HG03457 (cell line): ENCODE data around the gene CCNG2.
A peak's percentile ranks its signal among the peaks of the same experiment; 100 is the strongest.

Experiments
- ATAC-seq: cut with Tn5 transposase; IDR thresholded peaks from one replicate; pipeline ENCODE4 v1.9.1; 2021; ENCODE audit warnings: moderate number of reproducible peaks; ENCODE audit not compliant: unreplicated experiment

The CCNG2 gene

DNA sequence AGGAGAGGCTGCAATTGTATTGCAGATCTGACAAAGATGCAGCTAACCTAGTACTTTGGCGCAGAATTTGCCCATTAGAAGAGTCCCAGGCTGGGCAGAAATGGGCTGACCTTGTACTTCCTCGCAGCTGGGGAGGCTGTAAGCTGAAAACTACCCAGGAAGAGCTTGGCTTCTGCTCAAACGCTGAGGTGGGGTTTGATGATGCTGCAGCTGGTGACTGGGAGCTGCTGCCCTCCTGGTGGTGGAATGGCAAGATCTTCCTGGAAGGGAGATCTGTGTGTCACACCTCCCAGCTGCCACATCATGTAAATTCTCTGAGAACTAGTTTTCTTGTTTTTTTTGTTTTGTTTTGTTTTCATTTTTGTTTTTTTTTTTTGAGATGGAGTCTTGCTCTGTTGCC lies 17.4 kb downstream of the CCNG2 start:
- ATAC-seq: no peak

GRCh38 chr4:77175201-77175611 lies 18.2 kb downstream of the CCNG2 start:
- ATAC-seq: no peak

GRCh38 chr4:77176640-77177039 lies 19.6 kb downstream of the CCNG2 start:
- ATAC-seq: no peak

DNA sequence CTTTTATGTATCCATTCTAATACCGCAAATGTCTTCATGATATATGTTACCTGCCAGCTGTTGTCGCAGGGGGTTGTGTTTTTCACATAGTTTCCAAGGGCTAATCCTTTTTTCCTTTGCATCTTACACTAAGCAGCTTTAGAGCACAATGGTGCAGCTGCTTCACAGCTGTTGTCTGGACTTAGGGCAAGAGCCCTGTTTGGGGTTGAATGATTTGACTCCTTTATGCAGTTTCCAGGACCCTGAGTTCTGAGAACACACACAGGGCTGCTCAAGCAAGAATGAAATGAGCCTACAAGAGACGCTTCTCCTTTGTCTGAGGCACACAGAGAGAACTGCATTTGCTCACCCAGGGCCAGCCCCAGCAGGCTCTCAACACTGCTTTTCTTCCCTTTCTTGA lies 20.2 kb downstream of the CCNG2 start:
- ATAC-seq: no peak

DNA sequence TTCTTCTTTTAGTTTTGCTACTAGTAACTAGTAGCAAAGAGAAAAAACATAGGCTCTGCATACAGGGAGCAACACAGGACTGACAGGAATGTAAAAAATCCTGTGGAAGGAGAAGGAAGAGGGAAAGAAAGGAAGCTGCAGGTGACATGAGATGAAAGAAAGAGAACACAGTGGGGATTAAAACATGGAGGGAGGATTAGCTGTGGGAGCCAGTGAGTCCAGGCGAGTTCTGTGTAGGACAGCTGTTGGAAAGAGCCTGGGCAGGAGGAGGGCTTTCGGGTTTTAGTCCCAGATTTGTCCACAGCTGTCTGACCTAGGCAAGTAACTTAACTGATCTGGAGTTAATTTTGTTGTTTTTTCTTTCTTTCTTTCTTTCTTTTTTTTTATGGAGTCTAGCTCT lies 21.6 kb downstream of the CCNG2 start:
- no peak for ATAC-seq

- no peak for ATAC-seq
Observed at GRCh38 chr4:77179519-77179918, 22.5 kb downstream of the CCNG2 start.

DNA sequence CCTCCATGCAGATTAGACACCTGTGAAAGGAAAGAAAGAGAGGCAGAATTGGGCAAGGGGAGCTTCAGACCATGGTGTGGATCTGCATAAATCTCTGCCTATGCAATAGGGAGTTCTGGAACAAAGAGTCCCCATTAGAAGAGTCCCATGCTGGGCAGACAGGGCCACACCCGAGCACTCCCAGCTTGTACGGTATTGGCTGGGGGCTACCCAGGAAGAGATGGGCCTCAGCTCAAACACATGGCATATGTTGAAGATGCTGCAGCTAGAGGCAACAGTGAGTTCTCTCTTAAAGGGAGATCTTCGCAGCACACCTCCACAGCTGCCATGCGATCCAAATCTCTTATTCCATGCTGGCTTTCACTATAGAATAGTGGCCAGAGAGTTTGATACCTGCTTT lies 24.7 kb downstream of the CCNG2 start:
- ATAC-seq: no peak

GRCh38 chr4:77183777-77184420 lies 26.9 kb downstream of the CCNG2 start:
- no peak for ATAC-seq

DNA sequence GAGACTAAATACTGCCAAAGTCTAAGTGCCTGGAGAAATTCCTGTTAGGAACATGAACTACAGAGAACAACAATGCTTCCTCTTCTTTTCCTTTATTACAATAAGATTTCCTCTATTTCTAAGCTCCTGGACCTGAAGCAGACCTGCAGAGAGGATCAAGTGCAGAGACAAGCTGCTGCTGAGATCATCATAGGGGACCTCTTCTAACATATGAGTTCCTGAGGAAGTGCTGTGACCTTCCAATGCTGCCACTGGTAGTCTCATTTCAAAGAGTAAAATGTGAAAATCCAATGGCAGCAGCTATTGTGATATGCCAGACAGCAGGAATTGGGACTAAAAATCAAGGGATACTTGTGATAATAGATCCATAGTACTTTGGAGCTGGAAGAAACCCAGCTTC lies 28.0 kb downstream of the CCNG2 start:
- ATAC-seq: no peak

DNA sequence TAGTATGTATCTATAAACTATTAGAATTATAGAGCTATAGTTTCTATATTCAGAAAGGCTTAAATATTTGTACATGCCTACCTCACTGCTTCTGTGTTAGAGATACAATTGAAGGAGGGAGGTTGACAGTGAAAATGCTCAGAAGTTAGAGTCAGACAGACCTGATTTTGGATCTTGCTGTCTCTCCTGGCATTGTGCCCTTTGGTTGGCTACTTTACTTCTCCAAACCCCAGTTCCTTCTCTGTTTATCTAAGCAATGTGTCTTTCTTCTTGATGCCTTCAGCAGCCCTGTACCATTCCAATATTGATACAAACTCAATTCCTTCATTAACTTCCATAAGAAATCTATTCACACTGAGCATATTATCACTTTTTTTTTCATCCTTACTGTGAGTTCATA lies 28.7 kb downstream of the CCNG2 start:
- no peak for ATAC-seq

DNA sequence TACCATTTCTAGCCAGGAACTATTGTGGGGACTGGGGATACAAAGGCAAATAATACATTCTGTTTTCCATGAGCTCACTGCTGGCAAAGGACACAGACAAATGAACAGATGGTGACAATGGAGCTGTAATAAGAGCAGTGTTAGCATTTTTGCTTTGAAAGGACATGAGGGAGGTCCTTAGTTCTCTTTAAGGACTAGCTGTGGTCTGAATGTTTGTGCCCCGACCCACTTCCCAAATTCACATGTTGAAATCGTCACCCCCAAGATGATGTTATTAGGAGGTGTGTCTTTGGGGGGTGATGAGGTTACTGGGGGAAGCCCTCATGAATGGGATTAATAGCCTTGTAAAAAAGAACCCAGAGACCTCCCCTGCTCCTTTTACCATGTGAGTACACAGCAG lies 30.3 kb downstream of the CCNG2 start:
- ATAC-seq: no peak

DNA sequence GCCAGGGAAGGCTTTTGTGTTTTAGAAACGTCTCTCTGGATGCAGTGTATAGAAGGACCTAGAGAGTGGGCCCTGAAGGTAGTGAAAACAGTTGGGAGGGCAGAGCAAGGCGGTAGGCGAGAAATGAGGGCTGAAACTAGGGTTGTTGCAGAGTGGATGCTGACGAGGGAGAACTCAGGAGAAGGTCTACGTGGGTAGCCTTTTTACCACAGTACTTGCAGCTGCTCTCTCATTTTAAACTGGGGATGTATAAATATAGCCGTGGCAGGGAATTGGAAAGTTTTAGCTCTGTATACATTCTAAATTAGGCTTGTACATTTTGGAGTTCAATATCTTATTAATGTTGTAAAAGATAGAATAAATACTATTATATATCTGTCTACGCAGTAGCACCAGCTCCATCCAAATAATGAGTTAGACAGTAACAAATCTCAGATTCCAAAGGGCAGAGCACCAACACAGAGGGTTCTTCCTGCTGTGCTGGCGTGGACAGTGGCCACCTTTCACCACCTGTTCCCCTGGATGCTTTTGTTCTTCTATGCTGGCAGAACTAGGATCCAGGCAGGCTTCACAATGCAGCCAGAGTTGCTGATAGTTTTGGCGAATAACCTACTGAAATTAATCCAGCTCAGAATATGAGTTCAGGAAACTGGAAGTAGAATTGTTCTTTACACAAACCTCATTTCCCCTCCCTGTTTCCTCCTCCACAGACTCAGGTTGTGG lies 31.7 kb downstream of the CCNG2 start:
- ATAC-seq: no peak

- no peak for ATAC-seq
Observed at GRCh38 chr4:77189412-77189811, 32.4 kb downstream of the CCNG2 start.

- ATAC-seq: no peak
Observed at GRCh38 chr4:77190053-77190452, 33.0 kb downstream of the CCNG2 start.

GRCh38 chr4:77193046-77193445 lies 36.0 kb downstream of the CCNG2 start:
- ATAC-seq: no peak

DNA sequence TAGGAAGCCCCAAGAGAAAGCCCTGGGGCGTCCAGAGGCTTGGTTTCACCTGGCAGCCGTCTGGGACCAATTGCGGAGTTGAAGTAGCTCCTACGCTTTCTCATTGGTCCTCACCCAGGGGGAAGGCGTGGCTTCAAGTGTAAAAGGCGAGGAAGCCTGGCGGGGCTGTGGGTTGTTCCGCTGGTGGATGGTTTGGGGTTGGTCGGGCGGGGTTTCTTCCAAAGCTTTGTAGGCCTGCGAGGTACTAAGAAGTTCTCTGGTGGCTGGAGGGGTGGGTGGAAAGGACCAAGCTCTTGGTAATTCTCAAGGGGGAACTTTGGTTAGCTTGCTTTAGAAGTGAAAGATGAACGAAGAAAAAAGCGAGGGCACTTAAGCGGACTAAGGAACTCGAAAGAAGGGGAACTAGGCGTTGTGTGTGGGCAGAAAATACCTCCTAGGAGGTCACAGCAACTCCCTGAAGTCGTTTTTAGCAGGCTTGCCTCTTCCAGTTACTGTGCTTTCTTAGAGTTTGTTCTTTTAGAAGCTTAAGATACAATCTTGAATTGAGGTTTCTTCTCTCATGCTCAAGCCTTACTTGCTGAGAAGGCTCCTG lies 36.6 kb downstream of the CCNG2 start:
- peak; percentile 94 for ATAC-seq

DNA sequence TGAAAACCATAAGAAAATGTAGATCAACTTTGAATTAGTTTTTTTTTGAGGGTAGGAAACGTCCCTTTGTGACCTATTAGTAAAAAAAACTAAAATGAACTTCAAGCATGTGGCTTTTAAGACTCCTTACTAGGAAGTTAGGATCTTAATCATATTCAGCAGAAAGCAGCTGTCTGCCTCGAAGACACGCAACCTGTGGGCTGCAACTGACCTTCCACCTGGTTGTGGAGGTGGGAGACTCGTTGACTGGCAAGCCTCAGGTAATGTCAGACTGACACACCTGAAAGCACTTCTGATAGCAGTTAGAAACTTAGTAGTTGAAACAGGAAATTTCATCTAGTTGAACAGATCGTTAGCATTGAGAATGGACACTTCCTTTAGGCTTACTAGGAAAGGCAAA lies 37.4 kb downstream of the CCNG2 start:
- ATAC-seq: no peak

- ATAC-seq: no peak
Observed at GRCh38 chr4:77194989-77195388, 38.0 kb downstream of the CCNG2 start.

GRCh38 chr4:77196866-77197265 lies 39.9 kb downstream of the CCNG2 start:
- ATAC-seq: peak; percentile 34

DNA sequence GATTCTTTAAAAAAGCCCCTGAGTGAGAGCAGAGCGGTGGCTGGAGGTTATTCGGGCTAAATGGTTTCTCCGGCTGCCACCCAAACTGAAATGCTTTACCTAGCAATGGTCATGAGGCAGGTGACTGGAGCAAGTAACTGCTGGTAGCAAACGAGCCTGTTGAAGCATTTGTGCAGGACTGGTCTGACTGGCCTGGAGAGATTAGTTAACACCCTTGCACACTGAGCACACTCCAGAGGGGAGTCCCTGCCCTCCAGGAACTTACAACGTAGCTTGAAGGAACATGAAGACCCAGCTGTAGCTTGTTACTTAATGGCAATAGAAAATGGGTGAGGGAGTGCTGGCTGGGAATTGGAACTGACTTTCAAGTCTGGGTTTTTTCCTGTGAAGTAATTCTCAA lies 40.4 kb downstream of the CCNG2 start:
- no peak for ATAC-seq

- ATAC-seq: no peak
Observed at GRCh38 chr4:77197831-77198230, 40.8 kb downstream of the CCNG2 start.

DNA sequence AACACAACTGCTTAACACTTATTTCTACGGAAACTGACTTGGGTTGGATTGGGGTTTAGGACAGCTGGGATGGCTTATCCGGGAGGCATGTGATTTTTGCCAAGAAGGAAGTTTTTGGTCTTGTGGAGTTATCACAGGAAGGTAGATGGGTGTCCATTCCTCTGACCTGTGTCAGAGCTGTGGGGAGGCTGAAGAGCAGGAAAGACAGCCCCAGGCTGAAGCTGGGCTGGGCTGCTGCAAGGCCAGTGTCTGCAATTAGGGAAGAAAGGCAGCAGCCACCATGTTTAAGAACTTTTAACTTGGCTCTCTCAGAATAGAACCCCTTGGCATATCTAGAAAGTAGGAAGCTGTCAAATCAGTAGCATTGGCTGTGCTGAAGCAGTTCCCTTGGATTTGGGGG lies 42.3 kb downstream of the CCNG2 start:
- ATAC-seq: no peak
